Adrenal gland (tissue), 12 donors: Measurements from ENCODE around the gene PTPN6. TPM values are rescaled to one million over a fixed set of nuclear protein-coding genes. Genes with fewer than 3 reads are reported as not detected.

Source experiments
- DNase-seq, 7 donors: peaks; one replicate each; pipeline ENCODE4 v3.0.0-alpha.2; 2019 to 2020
- H3K27ac ChIP-seq, 5 donors: fragments of 200-600 bp; sonication (generic) in 4 of 5; 1 replicate in 3 of 5; 2 replicates in 2 of 5; pipeline versions ENCODE4 v1.5.1 to v1.8.0; 2016 to 2020; ENCODE audit warnings: mild to moderate bottlenecking in 1 of 5
- H3K27me3 ChIP-seq: fragments of 200-600 bp; 2 replicates; pipeline ENCODE4 v1.8.0; 2021
- H3K36me3 ChIP-seq, 2 donors: fragments of 200-600 bp; replicated peaks in 1 of 2; 1 replicate in 1 of 2; 2 replicates in 1 of 2; pipeline versions ENCODE4 v1.5.1 to v1.8.0; 2018 to 2022
- H3K4me1 ChIP-seq, 2 donors: fragments of 200-600 bp; replicated peaks in 1 of 2; 1 replicate in 1 of 2; 2 replicates in 1 of 2; pipeline versions ENCODE4 v1.5.1 to v1.8.0; 2018 to 2021
- H3K4me3 ChIP-seq, 4 donors: fragments of 200-600 bp; sonication (generic) in 3 of 4; one replicate each; pipeline ENCODE4 v1.5.1; 2016 to 2018
- H3K9me3 ChIP-seq, 3 donors: fragments of 200-600 bp; sonication (generic) in 1 of 3; replicated peaks in 1 of 3; 1 replicate in 2 of 3; 2 replicates in 1 of 3; pipeline versions ENCODE4 v1.5.1 to v1.8.0; 2016 to 2021
- CTCF ChIP-seq, 6 experiments: fragments of 450-650 bp in 4 of 6; fragments of 200-600 bp in 2 of 6; sonication (generic) in 1 of 6; IDR thresholded peaks; 1 replicate in 5 of 6; 2 replicates in 1 of 6; pipeline versions ENCODE4 v1.5.1 to v1.8.0; 2016 to 2021; ENCODE audit warnings: antibody characterized with exemption in 6 of 6, mild to moderate bottlenecking in 2 of 6, moderate library complexity in 1 of 6
- POLR2A ChIP-seq, 2 donors: fragments of 450-650 bp; IDR thresholded peaks; one replicate each; pipeline ENCODE4 v1.6.1; 2017; ENCODE audit warnings: antibody characterized with exemption in 2 of 2, mild to moderate bottlenecking in 2 of 2, moderate library complexity in 1 of 2
- WGBS, 4 donors: extraction: QIAGEN DNeasy Blood & Tissue Kit in 2 of 4; methylation state at CpG; one replicate each; pipeline versions ENCODE4 v1.1.5 to v1.1.7; 2013 to 2017; 5-methylcytosine and 5-hydroxymethylcytosine counted together
- intact Hi-C, 2 donors: fragments of 100-400 bp; cut with DNase I; formaldehyde crosslinking; loops; one replicate each; pipeline versions ENCODE4 v1.14.1 to v1.15.0; 2022 to 2023
- microRNA counts, 2 donors: library from miRNA; unstranded; fragments of <30 nt; microRNA quantifications; one replicate each; lab custom pipeline; 2016
- microRNA-seq, 3 donors: library from miRNA; unstranded; fragments of <30 nt; microRNA quantifications; one replicate each; pipeline ENCODE4, GENCODE V29; 2017 to 2020
- polyA plus RNA-seq, 3 donors: library from polyadenylated mRNA; stranded (reverse); fragments of 200-250 nt in 2 of 3; fragments of 350-450 nt in 1 of 3; fragmentation: Illumina TruSeq in 1 of 3; extraction: RNeasy Lipid Tissue Mini Kit (QIAGEN cat#74804) in 1 of 3; gene quantifications; one replicate each; pipeline ENCODE4 v1.2.3, GENCODE V29; 2013 to 2014
- small RNA-seq, 2 donors: library from RNA; depleted of rRNA; stranded (forward); fragments of <200 nt; gene quantifications; one replicate each; pipeline ENCODE3, GENCODE V24; 2016
- total RNA-seq, 9 donors: library from RNA; depleted of rRNA in 4 of 9; stranded (reverse); fragments of >200 nt in 4 of 9; fragments of 120-200 nt in 1 of 9; fragmentation: NEBNext Ultra II Directional in 1 of 9; extraction: Animal tissue kit (Norgen Biotek cat#: 25700) in 1 of 9; gene quantifications; one replicate each; pipeline versions ENCODE4 v1.1.0 to v1.2.4, GENCODE V29; 2013 to 2023
- donor health status: healthy with polysubstance abuse.
- donor health status: Bipolar disorder and iron deficiency.
- donor health status: DM: yes; HTN: yes; CAD: no.
- donor health status: DM: no; HTN: no; CAD: no.
- donor health status: DM: no; HTN: no; CAD: no.
- donor health status: DM: yes; HTN: yes; CAD: no.

The PTPN6 gene
- total and polyA plus RNA-seq, 12 donors: 24.5 to 204 (median 63.5) TPM

- Histone ChIP-seq H3K4me1 (peaks cover 9 to 41% of the 10 kb centered on the region in 2 donors), H3K27ac (no peak overlapping the region), H3K27me3 (no peaks in the 10 kb centered on the region), H3K9me3 (no peaks in the 10 kb centered on the region), H3K36me3 (no peaks in the 10 kb centered on the region), H3K4me3 (no peak overlapping the region)
- intact Hi-C loops: no loop called here
- WGBS, 4 donors: 85 to 97% (median 91%) methylated on average over 2 of the region's 2 CpGs
- TF ChIP-seq POLR2A (IDR thresholded peaks at IDR 0.05) (no peak), CTCF (IDR thresholded peaks at IDR 0.05) (no peak)
- no peak for DNase-seq
Observed at GRCh38 chr12:7008864-7009263, 57.7 kb downstream of the PTPN6 start.

- H3K27me3 ChIP-seq: no peaks in the 10 kb centered on the region
- no peaks in the 10 kb centered on the region for H3K36me3 ChIP-seq
- peaks cover 4 to 36% of the 10 kb centered on the region in 2 donors for H3K4me1 ChIP-seq
- H3K27ac ChIP-seq: no peak overlapping the region
- TF ChIP-seq CTCF (IDR thresholded peaks at IDR 0.05): no peak
- TF ChIP-seq POLR2A (IDR thresholded peaks at IDR 0.05): no peak
- no peak overlapping the region for H3K4me3 ChIP-seq
- intact Hi-C loops: no loop called here
- H3K9me3 ChIP-seq: no peaks in the 10 kb centered on the region
- no peak for DNase-seq
Observed at GRCh38 chr12:7009512-7009911, 58.4 kb downstream of the PTPN6 start.

MicroRNAs within 50 kb of the gene (microRNA counts, 767-probe panel; counts per million panel counts)
- 0 counts per million in 2 donors for microRNA hsa-miR-141-3p (lab: Ali Mortazavi, UCI)
- microRNA hsa-miR-200c-3p (lab: Ali Mortazavi, UCI): 0 counts per million in 2 donors

Small RNA genes lying within 50 kb of the gene (microRNA-seq; reads per million reads assigned to microRNA genes)
- gene MIR141 (1.4 to 10.3 (median 1.5) reads per million in 3 donors), gene MIR200C (37.5 to 196 (median 47.3) reads per million in 3 donors)

Small RNA genes lying within 50 kb of the gene (small RNA-seq; reads per million reads assigned to genes)
- gene MIR141 (0.33 to 1.3 reads per million in 2 donors), gene MIR200C (0.12 to 0.17 reads per million in 2 donors), gene RNU7-1 (0 reads per million in 2 donors), gene SCARNA12 (0.36 to 0.50 reads per million in 2 donors)

Other genes with a start within 250 kb of the PTPN6 start
- gene COPS7A, start 227.3 kb upstream of the PTPN6 start, total RNA-seq: 100 to 1,000 TPM in 1 of 9 donors, 10 to 100 TPM in 8; 56.5 to 105 (median 83.2) TPM
- gene COPS7A, start 227.3 kb upstream of the PTPN6 start, polyA plus RNA-seq: 10 to 100 TPM; 46.5 to 85.1 (median 50.6) TPM
- gene MLF2, start 198.2 kb upstream of the PTPN6 start, total RNA-seq: 100 to 1,000 TPM; 135 to 334 (median 225) TPM
- 100 to 1,000 TPM; 181 to 248 (median 233) TPM for gene MLF2, start 198.2 kb upstream of the PTPN6 start, polyA plus RNA-seq
- gene PTMS, start 185.0 kb upstream of the PTPN6 start, total RNA-seq: 100 to 1,000 TPM in 6 of 9 donors, 10 to 100 TPM in 3; 27.0 to 269 (median 127) TPM
- 1,000 to 10,000 TPM in 1 of 3 donors, 100 to 1,000 TPM in 2; 134 to 1,405 (median 631) TPM for gene PTMS, start 185.0 kb upstream of the PTPN6 start, polyA plus RNA-seq
- gene LAG3, start 178.8 kb upstream of the PTPN6 start, total RNA-seq: under 1 TPM in 7 of 9 donors, not detected in 2; 0.11 to 0.96 (median 0.64) TPM
- gene LAG3, start 178.8 kb upstream of the PTPN6 start, polyA plus RNA-seq: 1 to 10 TPM in 2 of 3 donors, under 1 TPM in 1; 0.29 to 4.3 (median 2.3) TPM
- 10 to 100 TPM in 8 of 9 donors, 1 to 10 TPM in 1; 2.4 to 52.8 (median 29.5) TPM for gene CD4, start 161.8 kb upstream of the PTPN6 start, total RNA-seq
- 10 to 100 TPM in 1 of 3 donors, 1 to 10 TPM in 2; 8.1 to 12.9 (median 9.1) TPM for gene CD4, start 161.8 kb upstream of the PTPN6 start, polyA plus RNA-seq
- 10 to 100 TPM in 1 of 9 donors, 1 to 10 TPM in 8; 1.1 to 11.9 (median 4.0) TPM for gene GPR162, start 129.5 kb upstream of the PTPN6 start, total RNA-seq
- 10 to 100 TPM in 2 of 3 donors, 1 to 10 TPM in 1; 5.3 to 42.6 (median 13.7) TPM for gene GPR162, start 129.5 kb upstream of the PTPN6 start, polyA plus RNA-seq
- gene P3H3, start 122.9 kb upstream of the PTPN6 start, total RNA-seq: 10 to 100 TPM in 7 of 9 donors, 1 to 10 TPM in 2; 2.6 to 23.6 (median 14.6) TPM
- 10 to 100 TPM in 2 of 3 donors, 1 to 10 TPM in 1; 3.7 to 58.1 (median 51.0) TPM for gene P3H3, start 122.9 kb upstream of the PTPN6 start, polyA plus RNA-seq
- 1 to 10 TPM in 5 of 9 donors, under 1 TPM in 3, not detected in 1; 0.44 to 2.6 (median 1.6) TPM for gene GNB3, start 110.4 kb upstream of the PTPN6 start, total RNA-seq
- 10 to 100 TPM in 2 of 3 donors, 1 to 10 TPM in 1; 1.0 to 22.4 (median 11.6) TPM for gene GNB3, start 110.4 kb upstream of the PTPN6 start, polyA plus RNA-seq
- 10 to 100 TPM in 1 of 9 donors, 1 to 10 TPM in 7, not detected in 1; 2.6 to 17.7 (median 3.4) TPM for gene CDCA3, start 100.1 kb upstream of the PTPN6 start, total RNA-seq
- 1 to 10 TPM; 3.5 to 5.5 (median 5.3) TPM for gene CDCA3, start 100.1 kb upstream of the PTPN6 start, polyA plus RNA-seq
- 100 to 1,000 TPM in 6 of 9 donors, 10 to 100 TPM in 3; 60.0 to 162 (median 122) TPM for gene USP5, start 99.2 kb upstream of the PTPN6 start, total RNA-seq
- gene USP5, start 99.2 kb upstream of the PTPN6 start, polyA plus RNA-seq: 100 to 1,000 TPM in 1 of 3 donors, 10 to 100 TPM in 2; 30.6 to 109 (median 32.5) TPM
- gene TPI1, start 83.8 kb upstream of the PTPN6 start, total RNA-seq: 1,000 to 10,000 TPM in 1 of 9 donors, 100 to 1,000 TPM in 8; 555 to 1,141 (median 862) TPM
- 1,000 to 10,000 TPM in 1 of 3 donors, 100 to 1,000 TPM in 2; 241 to 2,322 (median 444) TPM for gene TPI1, start 83.8 kb upstream of the PTPN6 start, polyA plus RNA-seq
- 10 to 100 TPM in 8 of 9 donors, 1 to 10 TPM in 1; 3.3 to 24.5 (median 15.5) TPM for gene SPSB2, start 78.1 kb upstream of the PTPN6 start, total RNA-seq
- gene SPSB2, start 78.1 kb upstream of the PTPN6 start, polyA plus RNA-seq: 10 to 100 TPM in 2 of 3 donors, 1 to 10 TPM in 1; 2.5 to 19.5 (median 19.5) TPM
- 10 to 100 TPM in 6 of 9 donors, 1 to 10 TPM in 3; 6.9 to 18.6 (median 12.5) TPM for gene LRRC23, start 46.5 kb upstream of the PTPN6 start, total RNA-seq
- gene LRRC23, start 46.5 kb upstream of the PTPN6 start, polyA plus RNA-seq: 10 to 100 TPM; 11.0 to 29.0 (median 13.8) TPM
- 10 to 100 TPM in 7 of 9 donors, 1 to 10 TPM in 2; 7.4 to 53.6 (median 32.1) TPM for gene ENO2, start 36.8 kb upstream of the PTPN6 start, total RNA-seq
- 100 to 1,000 TPM in 1 of 3 donors, 10 to 100 TPM in 2; 29.5 to 113 (median 42.3) TPM for gene ENO2, start 36.8 kb upstream of the PTPN6 start, polyA plus RNA-seq
- gene ATN1, start 23.4 kb upstream of the PTPN6 start, total RNA-seq: 100 to 1,000 TPM in 4 of 9 donors, 10 to 100 TPM in 4, 1 to 10 TPM in 1; 8.8 to 263 (median 92.8) TPM
- gene ATN1, start 23.4 kb upstream of the PTPN6 start, polyA plus RNA-seq: 100 to 1,000 TPM in 2 of 3 donors, 10 to 100 TPM in 1; 57.4 to 482 (median 258) TPM
- gene RNU7-1, start 7.5 kb upstream of the PTPN6 start, total RNA-seq: not detected
- gene RNU7-1, start 7.5 kb upstream of the PTPN6 start, polyA plus RNA-seq: not detected
- 100 to 1,000 TPM; 152 to 505 (median 283) TPM for gene C12orf57, start 7.3 kb upstream of the PTPN6 start, total RNA-seq
- gene C12orf57, start 7.3 kb upstream of the PTPN6 start, polyA plus RNA-seq: 100 to 1,000 TPM in 2 of 3 donors, 10 to 100 TPM in 1; 58.4 to 335 (median 271) TPM
- gene PHB2, start 19.3 kb downstream of the PTPN6 start, total RNA-seq: 100 to 1,000 TPM; 158 to 344 (median 227) TPM
- gene PHB2, start 19.3 kb downstream of the PTPN6 start, polyA plus RNA-seq: 100 to 1,000 TPM; 128 to 222 (median 131) TPM
- gene EMG1, start 19.6 kb downstream of the PTPN6 start, total RNA-seq: 10 to 100 TPM; 21.9 to 81.9 (median 39.9) TPM
- 10 to 100 TPM; 14.2 to 43.1 (median 15.6) TPM for gene EMG1, start 19.6 kb downstream of the PTPN6 start, polyA plus RNA-seq
- gene LPCAT3, start 67.1 kb downstream of the PTPN6 start, total RNA-seq: 100 to 1,000 TPM in 2 of 9 donors, 10 to 100 TPM in 7; 28.5 to 146 (median 79.8) TPM
- 10 to 100 TPM; 40.4 to 87.5 (median 49.3) TPM for gene LPCAT3, start 67.1 kb downstream of the PTPN6 start, polyA plus RNA-seq
- gene C1S, start 109.4 kb downstream of the PTPN6 start, total RNA-seq: 100 to 1,000 TPM in 8 of 9 donors, 10 to 100 TPM in 1; 51.5 to 582 (median 295) TPM
- 100 to 1,000 TPM; 171 to 234 (median 229) TPM for gene C1S, start 109.4 kb downstream of the PTPN6 start, polyA plus RNA-seq
- 1,000 to 10,000 TPM in 1 of 9 donors, 100 to 1,000 TPM in 7, 10 to 100 TPM in 1; 10.3 to 1,160 (median 439) TPM for gene C1R, start 141.1 kb downstream of the PTPN6 start, total RNA-seq
- gene C1R, start 141.1 kb downstream of the PTPN6 start, polyA plus RNA-seq: 100 to 1,000 TPM; 256 to 425 (median 307) TPM
- 100 to 1,000 TPM in 8 of 9 donors, 10 to 100 TPM in 1; 33.3 to 407 (median 159) TPM for gene C1RL, start 157.9 kb downstream of the PTPN6 start, total RNA-seq
- gene C1RL, start 157.9 kb downstream of the PTPN6 start, polyA plus RNA-seq: 100 to 1,000 TPM; 120 to 186 (median 156) TPM
- 10 to 100 TPM in 3 of 9 donors, 1 to 10 TPM in 6; 2.0 to 17.0 (median 9.0) TPM for gene RBP5, start 177.5 kb downstream of the PTPN6 start, total RNA-seq
- 10 to 100 TPM in 2 of 3 donors, 1 to 10 TPM in 1; 8.7 to 17.8 (median 15.0) TPM for gene RBP5, start 177.5 kb downstream of the PTPN6 start, polyA plus RNA-seq
- 100 to 1,000 TPM in 1 of 9 donors, 10 to 100 TPM in 7, 1 to 10 TPM in 1; 9.3 to 175 (median 43.7) TPM for gene CLSTN3, start 179.0 kb downstream of the PTPN6 start, total RNA-seq
- 10 to 100 TPM; 41.5 to 84.8 (median 41.8) TPM for gene CLSTN3, start 179.0 kb downstream of the PTPN6 start, polyA plus RNA-seq
- gene PEX5, start 238.3 kb downstream of the PTPN6 start, total RNA-seq: 10 to 100 TPM; 29.8 to 65.0 (median 46.0) TPM
- gene PEX5, start 238.3 kb downstream of the PTPN6 start, polyA plus RNA-seq: 10 to 100 TPM; 22.4 to 31.5 (median 23.4) TPM